Measurements from ENCODE around the gene CRHR2.

DNA sequence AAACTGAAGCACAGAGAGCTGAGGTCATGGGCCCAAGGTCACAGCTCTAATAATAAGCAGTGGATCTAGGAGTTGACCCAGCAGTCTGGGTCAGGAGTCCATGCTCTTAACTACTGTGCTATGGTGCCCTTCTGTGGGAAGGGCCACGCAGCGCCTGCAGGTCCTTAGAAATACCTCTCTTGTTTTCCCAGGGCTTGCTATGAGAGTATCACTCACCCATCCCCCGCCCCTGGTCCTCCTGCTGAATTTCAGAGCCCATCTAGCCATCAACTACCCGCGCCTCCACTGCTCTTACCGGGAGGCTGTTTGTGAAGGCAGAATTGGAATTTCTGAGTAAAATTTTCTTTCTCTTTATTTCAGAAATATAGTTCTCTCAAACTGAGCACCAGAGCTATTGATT lies 27.3 kb upstream of the CRHR2 start:
- no peak for TF ChIP-seq ZNF143 (CRISPR knock-in tag; IDR thresholded peaks at IDR 0.05)
- no peak for TF ChIP-seq ZNF83 (CRISPR knock-in tag; IDR thresholded peaks at IDR 0.05; ENCODE audit: borderline replicate concordance)
- TF ChIP-seq SIN3A (IDR thresholded peaks at IDR 0.05; ENCODE audit: borderline replicate concordance, low read depth, low read length) = no peak
- no peak for TF ChIP-seq NFYB (CRISPR knock-in tag; IDR thresholded peaks at IDR 0.05)
- no peak for TF ChIP-seq RFX1 (IDR thresholded peaks at IDR 0.05)
- no peak for TF ChIP-seq GLI4 (CRISPR knock-in tag; IDR thresholded peaks at IDR 0.05; ENCODE audit: borderline replicate concordance)
- no peak for TF ChIP-seq PHF8 (CRISPR knock-in tag; IDR thresholded peaks at IDR 0.05)
- TF ChIP-seq POLR2A (IDR thresholded peaks at IDR 0.05; ENCODE audit: insufficient read depth in 1 of 2, low read depth in 2 of 2, low read length in 2 of 2) = no peak
- no peak for TF ChIP-seq GTF3A (CRISPR knock-in tag; conservative IDR thresholded peaks at IDR 0.05)
- no peak for TF ChIP-seq ZBTB7A (CRISPR knock-in tag; IDR thresholded peaks at IDR 0.05)
- TF ChIP-seq, protein P1, sequence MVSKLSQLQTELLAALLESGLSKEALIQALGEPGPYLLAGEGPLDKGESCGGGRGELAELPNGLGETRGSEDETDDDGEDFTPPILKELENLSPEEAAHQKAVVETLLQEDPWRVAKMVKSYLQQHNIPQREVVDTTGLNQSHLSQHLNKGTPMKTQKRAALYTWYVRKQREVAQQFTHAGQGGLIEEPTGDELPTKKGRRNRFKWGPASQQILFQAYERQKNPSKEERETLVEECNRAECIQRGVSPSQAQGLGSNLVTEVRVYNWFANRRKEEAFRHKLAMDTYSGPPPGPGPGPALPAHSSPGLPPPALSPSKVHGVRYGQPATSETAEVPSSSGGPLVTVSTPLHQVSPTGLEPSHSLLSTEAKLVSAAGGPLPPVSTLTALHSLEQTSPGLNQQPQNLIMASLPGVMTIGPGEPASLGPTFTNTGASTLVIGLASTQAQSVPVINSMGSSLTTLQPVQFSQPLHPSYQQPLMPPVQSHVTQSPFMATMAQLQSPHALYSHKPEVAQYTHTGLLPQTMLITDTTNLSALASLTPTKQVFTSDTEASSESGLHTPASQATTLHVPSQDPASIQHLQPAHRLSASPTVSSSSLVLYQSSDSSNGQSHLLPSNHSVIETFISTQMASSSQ (IDR thresholded peaks at IDR 0.05; ENCODE audit: low read depth) = no peak
- TF ChIP-seq, protein P1 (CRISPR knock-in tag; IDR thresholded peaks at IDR 0.05; ENCODE audit: borderline replicate concordance) = no peak
- no peak for TF ChIP-seq GZF1 (CRISPR knock-in tag; IDR thresholded peaks at IDR 0.05)
- TF ChIP-seq EP300 (IDR thresholded peaks at IDR 0.05; ENCODE audit: low read depth in 2 of 2, low read length in 2 of 2) = no peak
- TF ChIP-seq EP300 (CRISPR knock-in tag; IDR thresholded peaks at IDR 0.05; ENCODE audit: borderline replicate concordance) = no peak
- TF ChIP-seq KLF9 (CRISPR knock-in tag; IDR thresholded peaks at IDR 0.05; ENCODE audit: low read depth) = no peak
